ENCODE results near the gene CFAP299. TPM values are rescaled to one million over a fixed set of nuclear protein-coding genes. Genes with fewer than 3 reads are reported as not detected.

Gene CFAP299
- total and polyA plus RNA-seq, 2 of the 13 experiments (the other 11 are each of a cell fraction or from before 2014, with no cell fraction given): not detected

GRCh38 chr4:80989921-80990544 lies 654.5 kb downstream of the CFAP299 start:
- Histone ChIP-seq H3K79me2 (ENCODE audit: insufficient read depth, low read length) (no peaks in the 10 kb centered on the region), H2AFZ (ENCODE audit: low read length) (no peak overlapping the region), H3K9ac (ENCODE audit: insufficient read depth, low read depth, low read length) (no peak overlapping the region), H3K27ac (ENCODE audit: extremely low read length, insufficient read depth, low read length) (no peak overlapping the region), H3K36me3 (replicated peaks in 1 of 2; ENCODE audit: control insufficient read depth in 1 of 2, insufficient read depth in 2 of 2, low read length in 2 of 2) (no peaks in the 10 kb centered on the region), H4K20me1 (ENCODE audit: insufficient read depth, low read length) (no peaks in the 10 kb centered on the region), H3K9me3 (ENCODE audit: low read length) (no peaks in the 10 kb centered on the region), H3K27me3 (ENCODE audit: control insufficient read depth in 1 of 2, insufficient read depth in 2 of 2, low read length in 2 of 2) (no peaks in the 10 kb centered on the region), H3K4me3 (replicated peaks in 1 of 3; ENCODE audit: insufficient read depth in 1 of 3, low read depth in 2 of 3, low read length in 3 of 3) (no peak overlapping the region), H3K4me2 (ENCODE audit: low read depth, low read length) (no peak overlapping the region), H3K4me1 (ENCODE audit: insufficient read depth, low read length) (no peaks in the 10 kb centered on the region)
- WGBS (ENCODE audit: low lambda C conversion rate): 2% methylated on average over 2 of the region's 2 CpGs
- in situ Hi-C loops (cut with HindIII; ENCODE audit: extremely low pct_ligation_motif_present, low pct_unique_long_range_greater_than_20kb) (loop anchor here (5.0 kb wide), 1 partner anchor 628 kb away; no protein-coding TSS in a partner anchor), intact Hi-C loops (cut with micrococcal nuclease; ENCODE audit: unreplicated experiment) (loop anchor here (1.0 to 5.0 kb wide), 3 partner anchors 373 to 628 kb away; no protein-coding TSS in a partner anchor)
- no TSS peak for BruUV-seq (replicated peaks)
- DNase-seq (ENCODE audit: low spot score) (peak; percentile 40), ATAC-seq (peak; percentile 74), FAIRE-seq (peak; percentile 64)
- CTCF ChIA-PET (ENCODE audit: low intra/inter-chr PET ratio, low total read pairs): interaction anchor here (1.5 to 1.9 kb wide), 2 partner anchors 625 to 629 kb away, joined by 6 read pairs; no protein-coding TSS in a partner anchor
- POLR2A ChIA-PET: no interaction called here
- TF ChIP-seq E2F5 (CRISPR knock-in tag; conservative IDR thresholded peaks at IDR 0.05) (no peak), NCOA2 (CRISPR knock-in tag; IDR thresholded peaks at IDR 0.05) (no peak), CSRNP1 (CRISPR knock-in tag; IDR thresholded peaks at IDR 0.05) (no peak), ETV6 (CRISPR knock-in tag; conservative IDR thresholded peaks at IDR 0.05) (no peak), KLF9 (CRISPR knock-in tag; IDR thresholded peaks at IDR 0.05; ENCODE audit: low read depth) (no peak), ZFP36L1 (CRISPR knock-in tag; IDR thresholded peaks at IDR 0.05) (no peak), ZNF496 (CRISPR knock-in tag; IDR thresholded peaks at IDR 0.05; ENCODE audit: insufficient replicate concordance) (no peak), RAD21 (CRISPR knock-in tag; IDR thresholded peaks at IDR 0.05) (peak; percentile 34; the same call in 1 of the 2 replicates), ZNF263 (CRISPR knock-in tag; IDR thresholded peaks at IDR 0.05) (no peak), REXO4 (CRISPR knock-in tag; IDR thresholded peaks at IDR 0.05; ENCODE audit: borderline replicate concordance) (no peak), ZNF552 (CRISPR knock-in tag; IDR thresholded peaks at IDR 0.05; ENCODE audit: borderline replicate concordance) (no peak), GRHL1 (CRISPR knock-in tag; conservative IDR thresholded peaks at IDR 0.05) (no peak), THAP11 (CRISPR knock-in tag; IDR thresholded peaks at IDR 0.05) (no peak), STAG1 (CRISPR knock-in tag; IDR thresholded peaks at IDR 0.05) (peak; percentile 47; the same call in 1 of the 2 replicates), CTCF (CRISPR knock-in tag; IDR thresholded peaks at IDR 0.05) (peak; percentile 67), KAT8 (CRISPR knock-in tag; IDR thresholded peaks at IDR 0.05) (no peak), ZFP91 (CRISPR knock-in tag; IDR thresholded peaks at IDR 0.05; ENCODE audit: borderline replicate concordance) (no peak)

Measured in HepG2 (cell line).